GM12878 (cell line): ENCODE results near the gene HNRNPH3. TPM values are rescaled to one million over a fixed set of nuclear protein-coding genes. Genes with fewer than 3 reads are reported as not detected.

Experiments
- ATAC-seq: fragments of 200-7000 bp; cut with Tn5 transposase; 3 replicates; pipeline ENCODE4 v1.9.1; 2020; ENCODE audit warnings: mild to moderate bottlenecking, moderate library complexity
- BruUV-seq: library from RNA; stranded (reverse); fragments of 400-500 nt; replicated peaks from 2 replicates; lab custom pipeline; 2021; lab: Mats Ljungman, UMichigan
- CTCF ChIA-PET: fragments of 300-600 bp; sonication (Branson Sonifier 250); formaldehyde crosslinking; extraction: SDS; loops from one replicate; lab custom pipeline; 2021; ENCODE audit warnings: inconsistent platforms; lab: Yijun Ruan, JAX
- POLR2A ChIA-PET: fragments of 350-600 bp; formaldehyde crosslinking; extraction: SDS; loops from one replicate; lab custom pipeline; 2021; ENCODE audit warnings: inconsistent platforms; lab: Charles Lee
- RAD21 ChIA-PET: fragments of 300-600 bp; sonication (Branson Sonifier 250); formaldehyde crosslinking; loops from one replicate; lab custom pipeline; 2023; ENCODE audit warnings: antibody characterized with exemption; ENCODE audit not compliant: unreplicated experiment; lab: Charles Lee
- SMC1A ChIA-PET: fragments of 300-600 bp; sonication (Branson Sonifier 250); formaldehyde crosslinking; loops from one replicate; lab custom pipeline; 2023; ENCODE audit not compliant: unreplicated experiment, uncharacterized antibody; lab: Charles Lee
- DNase-seq: peaks from one replicate; pipeline ENCODE4 v3.0.0-alpha.2; 2011; ENCODE audit warnings: low read depth, low spot score
- FAIRE-seq: peaks from 3 replicates; lab custom pipeline; 2011; peaks lifted over from hg19 to GRCh38; lab: Jason Lieb, UNC
- H2AFZ ChIP-seq: 2 replicates; pipeline ENCODE4 v1.6.0; 2011; ENCODE audit warnings: low read depth, low read length, control low read depth; ENCODE audit not compliant: control insufficient read depth
- H3K27ac ChIP-seq: 2 replicates; pipeline ENCODE4 v1.5.1; 2011; ENCODE audit warnings: control low read depth; ENCODE audit not compliant: control insufficient read depth, insufficient read depth
- H3K27me3 ChIP-seq, 2 experiments: replicated peaks in 1 of 2; 2 replicates each; pipeline versions ENCODE4 v1.6.0 to v1.6.1; 2011; ENCODE audit warnings: low read length in 1 of 2; ENCODE audit not compliant: control insufficient read depth in 2 of 2, insufficient read depth in 2 of 2
- H3K36me3 ChIP-seq, 2 experiments: 2 replicates each; pipeline ENCODE4 v1.5.1; 2011; ENCODE audit warnings: low read length in 1 of 2; ENCODE audit not compliant: control insufficient read depth in 2 of 2, insufficient read depth in 2 of 2
- H3K4me1 ChIP-seq: 2 replicates; pipeline ENCODE4 v1.6.1; 2011; ENCODE audit warnings: mild to moderate bottlenecking, low read length, moderate library complexity, mixed read lengths; ENCODE audit not compliant: control insufficient read depth, insufficient read depth
- H3K4me2 ChIP-seq: 2 replicates; pipeline ENCODE4 v1.6.0; 2011; ENCODE audit warnings: control low read depth; ENCODE audit not compliant: control insufficient read depth, insufficient read depth
- H3K4me3 ChIP-seq: fragments of 200-600 bp; sonication (generic); 2 replicates; pipeline ENCODE4 v1.5.1; 2016
- H3K79me2 ChIP-seq: 2 replicates; pipeline ENCODE4 v1.6.0; 2011; ENCODE audit warnings: low read length; ENCODE audit not compliant: control insufficient read depth, insufficient read depth
- H3K9ac ChIP-seq: 2 replicates; pipeline ENCODE4 v1.8.0; 2011; ENCODE audit warnings: low read length, control low read depth, mixed read lengths; ENCODE audit not compliant: control insufficient read depth, insufficient read depth
- H3K9me3 ChIP-seq: replicated peaks from 3 replicates; pipeline ENCODE4 v1.5.1; 2011; ENCODE audit warnings: mild to moderate bottlenecking, low read length; ENCODE audit not compliant: control insufficient read depth, insufficient read depth
- H4K20me1 ChIP-seq: 2 replicates; pipeline ENCODE4 v1.6.0; 2011; ENCODE audit not compliant: control insufficient read depth, insufficient read depth
- BHLHE40 ChIP-seq, 2 experiments: fragments of 450-650 bp in 1 of 2; IDR thresholded peaks; 2 replicates each; pipeline ENCODE4 v1.6.1; 2011 to 2017; ENCODE audit warnings: low read depth in 2 of 2, borderline replicate concordance in 1 of 2, improper control_type of control experiment in 1 of 2, low read length in 1 of 2, mild to moderate bottlenecking in 1 of 2
- ELK1 ChIP-seq: IDR thresholded peaks from 2 replicates; pipeline ENCODE4 v1.6.1; 2012; ENCODE audit warnings: low read depth, low read length, improper control_type of control experiment
- FOXK2 ChIP-seq: fragments of 450-650 bp; IDR thresholded peaks from 2 replicates; pipeline ENCODE4 v1.6.1; 2017; ENCODE audit warnings: mild to moderate bottlenecking, moderate library complexity
- HSF1 ChIP-seq: fragments of 150-350 bp; IDR thresholded peaks from 2 replicates; pipeline ENCODE4 v1.6.1; 2014; ENCODE audit warnings: mild to moderate bottlenecking, low read depth, low read length
- KDM1A ChIP-seq: fragments of 200-600 bp; sonication (generic); IDR thresholded peaks from 2 replicates; pipeline ENCODE4 v1.6.1; 2016; ENCODE audit warnings: borderline replicate concordance
- PAX8 ChIP-seq: fragments of 450-650 bp; IDR thresholded peaks from 2 replicates; pipeline ENCODE4 v1.6.1; 2017; ENCODE audit warnings: mild to moderate bottlenecking, moderate library complexity
- RCOR1 ChIP-seq: conservative IDR thresholded peaks from 2 replicates; pipeline ENCODE4 v1.6.1; 2012; ENCODE audit warnings: low read depth, low read length, improper control_type of control experiment
- RELA ChIP-seq: fragments of 450-650 bp; IDR thresholded peaks from 2 replicates; pipeline ENCODE4 v1.8.0; 2014; ENCODE audit warnings: borderline replicate concordance; ENCODE audit not compliant: partially characterized antibody
- SIX5 ChIP-seq: IDR thresholded peaks from 2 replicates; pipeline ENCODE4 v1.6.1; 2011; ENCODE audit warnings: mild to moderate bottlenecking, low read depth, low read length, moderate library complexity; ENCODE audit not compliant: severe bottlenecking
- SRF ChIP-seq, 2 experiments: IDR thresholded peaks; 2 replicates each; pipeline ENCODE4 v1.6.1; 2011; ENCODE audit warnings: low read depth in 2 of 2, low read length in 2 of 2, mild to moderate bottlenecking in 1 of 2, moderate library complexity in 1 of 2
- ZNF274 ChIP-seq: IDR thresholded peaks from one replicate; pipeline ENCODE4 v1.8.0; 2011; ENCODE audit not compliant: insufficient read length, insufficient read depth
- ZNF384 ChIP-seq: IDR thresholded peaks from 2 replicates; pipeline ENCODE4 v1.6.1; 2012; ENCODE audit warnings: low read depth, mild to moderate bottlenecking, low read length, improper control_type of control experiment, borderline replicate concordance
- ZZZ3 ChIP-seq: IDR thresholded peaks from 2 replicates; pipeline ENCODE4 v1.6.1; 2011; ENCODE audit warnings: low read depth; ENCODE audit not compliant: control insufficient read depth, insufficient read length
- WGBS: methylation state at CpG from one replicate; pipeline ENCODE4 v1.1.6; 2016; ENCODE audit warnings: low lambda C conversion rate; ENCODE audit not compliant: insufficient replicate concordance, insufficient coverage; ENCODE audit errors: missing lambda C conversion rate; 5-methylcytosine and 5-hydroxymethylcytosine counted together
- in situ Hi-C: fragments of 300-500 bp; cut with MboI; formaldehyde crosslinking; loops from 9 replicates; pipeline ENCODE4 v1.14.3; 2018; ENCODE audit warnings: mixed read lengths
- intact Hi-C: fragments of 100-400 bp; cut with micrococcal nuclease; formaldehyde crosslinking; loops from one replicate; pipeline ENCODE4 v1.14.2; 2022; ENCODE audit not compliant: unreplicated experiment
- polyA plus RNA-seq, 11 experiments: library from polyadenylated mRNA; depleted of rRNA in 4 of 11; unstranded in 6 of 11; stranded (reverse) in 5 of 11; fragments of >200 nt; fragmentation: Nextera tagmentation in 4 of 11; fragmentation: Illumina TruSeq in 1 of 11; extraction: Ambion mirVana in 4 of 11; extraction: Trizol in 1 of 11; gene quantifications; 1 replicate in 1 of 11; 2 replicates in 10 of 11; pipeline versions ENCODE4 v1.2.1 to v1.2.3, GENCODE V29; 2011 to 2016; ENCODE audit warnings: inconsistent platforms in 2 of 11, missing spikeins in 2 of 11, low read depth in 1 of 11
- total RNA-seq, 4 experiments: library from RNA; depleted of rRNA in 3 of 4; stranded (reverse); fragments of >200 nt in 3 of 4; fragmentation: Illumina TruSeq in 1 of 4; extraction: Trizol in 1 of 4; gene quantifications; 2 replicates each; pipeline versions ENCODE4 v1.2.1 to v1.2.3, GENCODE V29; 2013 to 2021
- TF ChIP-seq, protein P1 (sequence below): IDR thresholded peaks from 2 replicates; pipeline ENCODE4 v1.6.1; 2011; ENCODE audit warnings: borderline replicate concordance, low read depth, mild to moderate bottlenecking, moderate library complexity, mixed read lengths, low read length; ENCODE audit not compliant: insufficient read depth; ENCODE audit errors: extremely low read length

The HNRNPH3 gene
- total and polyA plus RNA-seq, 10 of the 15 experiments (the other 5 are each of a cell fraction or from before 2014, with no cell fraction given), result 20.1 to 292 (median 121) TPM

- Histone ChIP-seq H3K4me3 (no peak overlapping the region), H4K20me1 (no peaks in the 10 kb centered on the region), H3K79me2 (no peaks in the 10 kb centered on the region), H3K9me3 (no peaks in the 10 kb centered on the region), H3K4me2 (no peak overlapping the region), H3K27me3 (no peaks in the 10 kb centered on the region), H2AFZ (no peak overlapping the region), H3K27ac (no peak overlapping the region), H3K4me1 (peaks cover 16% of the 10 kb centered on the region), H3K36me3 (no peaks in the 10 kb centered on the region), H3K9ac (no peak overlapping the region)
- FAIRE-seq (no peak), ATAC-seq (no peak), DNase-seq (no peak)
- intact Hi-C loops (loop anchor here (1.0 to 5.0 kb wide), 5 partner anchors 91 to 515 kb away; no protein-coding TSS in a partner anchor), in situ Hi-C loops (loop anchor here (5.0 kb wide), 1 partner anchor 451 kb away; no protein-coding TSS in a partner anchor)
- 73% methylated on average over 5 of the region's 5 CpGs for WGBS
- BruUV-seq, result no TSS peak
- TF ChIP-seq ELK1, result no peak
- TF ChIP-seq HSF1, result no peak
- no peak for TF ChIP-seq RCOR1
- no peak for TF ChIP-seq ZNF274
- no peak for TF ChIP-seq BHLHE40 (IDR thresholded peaks at IDR 0.05; ENCODE audit: borderline replicate concordance in 1 of 2, low read depth in 2 of 2, low read length in 1 of 2)
- TF ChIP-seq SIX5, result no peak
- TF ChIP-seq FOXK2, result no peak
- TF ChIP-seq SRF (IDR thresholded peaks at IDR 0.05; ENCODE audit: low read depth in 2 of 2, low read length in 2 of 2), result no peak
- TF ChIP-seq ZZZ3, result no peak
- no peak for TF ChIP-seq ZNF384
- TF ChIP-seq RELA, result no peak
- TF ChIP-seq KDM1A, result no peak
- TF ChIP-seq PAX8, result no peak
- TF ChIP-seq, protein P1, sequence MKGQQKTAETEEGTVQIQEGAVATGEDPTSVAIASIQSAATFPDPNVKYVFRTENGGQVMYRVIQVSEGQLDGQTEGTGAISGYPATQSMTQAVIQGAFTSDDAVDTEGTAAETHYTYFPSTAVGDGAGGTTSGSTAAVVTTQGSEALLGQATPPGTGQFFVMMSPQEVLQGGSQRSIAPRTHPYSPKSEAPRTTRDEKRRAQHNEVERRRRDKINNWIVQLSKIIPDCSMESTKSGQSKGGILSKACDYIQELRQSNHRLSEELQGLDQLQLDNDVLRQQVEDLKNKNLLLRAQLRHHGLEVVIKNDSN, result no peak
- ChIA-PET POLR2A (interaction anchor here (0.5 to 1.4 kb wide), 4 partner anchors 11 to 483 kb away, joined by 3 to 6 read pairs (median 3); no protein-coding TSS in a partner anchor), CTCF (interaction anchor here (0.6 to 6.5 kb wide), 33 partner anchors 8 to 524 kb away, joined by 3 to 267 read pairs (median 6); partner anchors contain the start of genes HNRNPH3 and PBLD), SMC1A (interaction anchor here (0.6 to 6.1 kb wide), 22 partner anchors 12 to 1146 kb away, joined by 3 to 159 read pairs (median 4); no protein-coding TSS in a partner anchor), RAD21 (interaction anchor here (0.6 to 7.0 kb wide), 7 partner anchors 25 to 515 kb away, joined by 3 to 160 read pairs (median 14); no protein-coding TSS in a partner anchor)
Observed at GRCh38 chr10:68302871-68303270, 29.0 kb upstream of the HNRNPH3 start.
